A673 (cell line): ENCODE measurements around the gene AGER. TPM values are rescaled to one million over a fixed set of nuclear protein-coding genes. Genes with fewer than 3 reads are reported as not detected.
A peak's percentile ranks its signal among the peaks of the same experiment; 100 is the strongest.

Experiments used
- BruUV-seq: library from RNA; stranded (reverse); fragments of 400-500 nt; replicated peaks from 2 replicates; lab custom pipeline; 2021; lab: Mats Ljungman, UMichigan
- CTCF ChIA-PET: fragments of 300-600 bp; sonication (Branson Sonifier 250); formaldehyde crosslinking; loops from one replicate; lab custom pipeline; 2022; ENCODE audit warnings: antibody characterized with exemption; lab: Charles Lee
- POLR2A ChIA-PET: fragments of 300-600 bp; sonication (Branson Sonifier 250); formaldehyde crosslinking; loops from one replicate; lab custom pipeline; 2022; ENCODE audit warnings: antibody characterized with exemption; ENCODE audit not compliant: low non-redundant PET; lab: Charles Lee
- DNase-seq: peaks from one replicate; pipeline ENCODE4 v3.0.0-alpha.2; 2015; ENCODE audit warnings: low spot score
- H3K27ac ChIP-seq: fragments of 200-600 bp; sonication (generic); 2 replicates; pipeline ENCODE4 v1.5.1; 2016; ENCODE audit warnings: mixed run types, low read depth, mild to moderate bottlenecking, mixed read lengths, antibody characterized with exemption, low read length; ENCODE audit not compliant: poor library complexity, severe bottlenecking
- H3K27me3 ChIP-seq: fragments of 200-600 bp; sonication (generic); replicated peaks from 2 replicates; pipeline ENCODE4 v1.6.1; 2017; ENCODE audit warnings: mixed run types, low read depth, mild to moderate bottlenecking, mixed read lengths, antibody characterized with exemption, low read length; ENCODE audit not compliant: insufficient read depth, poor library complexity
- H3K36me3 ChIP-seq: fragments of 200-600 bp; sonication (generic); 2 replicates; pipeline ENCODE4 v1.6.1; 2016; ENCODE audit warnings: mixed run types, mild to moderate bottlenecking, mixed read lengths, antibody characterized with exemption, low read length; ENCODE audit not compliant: insufficient read depth, poor library complexity, severe bottlenecking
- H3K4me1 ChIP-seq: fragments of 200-600 bp; sonication (generic); 2 replicates; pipeline ENCODE4 v1.6.1; 2017; ENCODE audit warnings: mixed run types, mild to moderate bottlenecking, mixed read lengths, antibody characterized with exemption, low read length; ENCODE audit not compliant: insufficient read depth, poor library complexity, severe bottlenecking
- H3K4me3 ChIP-seq: fragments of 200-600 bp; sonication (generic); 2 replicates; pipeline ENCODE4 v1.5.1; 2016; ENCODE audit warnings: low read depth, mixed run types, mild to moderate bottlenecking, mixed read lengths, low read length; ENCODE audit not compliant: poor library complexity, severe bottlenecking
- H3K9me3 ChIP-seq: fragments of 200-600 bp; sonication (generic); 2 replicates; pipeline ENCODE4 v1.6.1; 2016; ENCODE audit warnings: mixed run types, low read depth, mild to moderate bottlenecking, mixed read lengths, antibody characterized with exemption, low read length; ENCODE audit not compliant: poor library complexity, severe bottlenecking
- CTCF ChIP-seq: fragments of 300-800, 200-600 bp; sonication (generic); conservative IDR thresholded peaks from 2 replicates; pipeline ENCODE4 v1.5.1; 2017; ENCODE audit warnings: low read depth, mild to moderate bottlenecking, antibody characterized with exemption, low read length, moderate library complexity, mixed read lengths
- EZH2 ChIP-seq: fragments of 200-600 bp; sonication (generic); IDR thresholded peaks from 2 replicates; pipeline ENCODE4 v1.6.1; 2017; ENCODE audit warnings: borderline replicate concordance, low read depth, mild to moderate bottlenecking, mixed read lengths, antibody characterized with exemption, low read length; ENCODE audit not compliant: poor library complexity, severe bottlenecking
- intact Hi-C: fragments of 100-400 bp; cut with micrococcal nuclease; formaldehyde crosslinking; loops from one replicate; pipeline ENCODE4 v1.10.0; 2022; ENCODE audit not compliant: unreplicated experiment
- total RNA-seq: library from RNA; stranded (reverse); gene quantifications from 2 replicates; pipeline ENCODE4 v1.2.3, GENCODE V29; 2021

The AGER gene
- total RNA-seq, 1 experiment from 2014 or later: 13.3 TPM

GRCh38 chr6:32156891-32157290 lies 27.2 kb downstream of the AGER start:
- BruUV-seq: no TSS peak
- peaks cover 29% of the 10 kb centered on the region for H3K36me3 ChIP-seq
- POLR2A ChIA-PET: no interaction called here
- no peak overlapping the region for H3K4me3 ChIP-seq
- CTCF ChIA-PET: no interaction called here
- H3K27me3 ChIP-seq: no peaks in the 10 kb centered on the region
- intact Hi-C loops: no loop called here
- no peaks in the 10 kb centered on the region for H3K9me3 ChIP-seq
- TF ChIP-seq EZH2: no peak
- peaks cover 21% of the 10 kb centered on the region for H3K4me1 ChIP-seq
- DNase-seq: no peak
- H3K27ac ChIP-seq: no peak overlapping the region

GRCh38 chr6:32154514-32155161 lies 29.4 kb downstream of the AGER start:
- TF ChIP-seq CTCF (peak; percentile 55), EZH2 (no peak)
- no peaks in the 10 kb centered on the region for H3K27me3 ChIP-seq
- TSS peak; percentile 55 for BruUV-seq
- H3K9me3 ChIP-seq: no peaks in the 10 kb centered on the region
- peak; percentile 60 for DNase-seq
- peaks cover 24% of the 10 kb centered on the region for H3K4me1 ChIP-seq
- ChIA-PET CTCF (no interaction called here), POLR2A (no interaction called here)
- intact Hi-C loops: no loop called here
- H3K27ac ChIP-seq: peak overlapping the region; percentile 90
- H3K4me3 ChIP-seq: peak overlapping the region; percentile 75
- peaks cover 29% of the 10 kb centered on the region for H3K36me3 ChIP-seq

GRCh38 chr6:32153564-32154513 lies 30.2 kb downstream of the AGER start, which contains the start of gene PPT2:
Gene PPT2 (plus strand): TSS chr6:32154141. CDS start chr6:32154595, 454 bp downstream.
- peaks cover 24% of the 10 kb centered on the region for H3K4me1 ChIP-seq
- intact Hi-C loops: no loop called here
- ChIA-PET POLR2A (no interaction called here), CTCF (no interaction called here)
- DNase-seq: peak; percentile 97
- H3K27ac ChIP-seq: peak within 1 kb of the TSS; percentile 90
- TF ChIP-seq CTCF (peak; percentile 25; the same call in 1 of the 2 replicates), EZH2 (no peak)
- H3K4me3 ChIP-seq: peak within 1 kb of the TSS; percentile 75
- BruUV-seq: no TSS peak
- H3K9me3 ChIP-seq: no peaks in the 10 kb centered on the region
- H3K27me3 ChIP-seq: no peaks in the 10 kb centered on the region
- H3K36me3 ChIP-seq: peaks cover 29% of the 10 kb centered on the region
